Esophagus squamous epithelium (tissue), 4 donors: Measurements from ENCODE around the gene ZNF750.

Experiments used
- POLR2A ChIP-seq, 4 donors: fragments of 450-650 bp; IDR thresholded peaks; one replicate each; pipeline ENCODE4 v1.6.1; 2017; ENCODE audit warnings: antibody characterized with exemption in 4 of 4, mild to moderate bottlenecking in 4 of 4, moderate library complexity in 3 of 4
- TF ChIP-seq, protein P1 (sequence below), 6 experiments: fragments of 450-650 bp in 4 of 6; fragments of 200-600 bp in 2 of 6; sonication (generic) in 2 of 6; IDR thresholded peaks; one replicate each; pipeline ENCODE4 v1.5.1; 2016 to 2019; ENCODE audit warnings: antibody characterized with exemption in 6 of 6, mild to moderate bottlenecking in 4 of 6, moderate library complexity in 4 of 6

DNA sequence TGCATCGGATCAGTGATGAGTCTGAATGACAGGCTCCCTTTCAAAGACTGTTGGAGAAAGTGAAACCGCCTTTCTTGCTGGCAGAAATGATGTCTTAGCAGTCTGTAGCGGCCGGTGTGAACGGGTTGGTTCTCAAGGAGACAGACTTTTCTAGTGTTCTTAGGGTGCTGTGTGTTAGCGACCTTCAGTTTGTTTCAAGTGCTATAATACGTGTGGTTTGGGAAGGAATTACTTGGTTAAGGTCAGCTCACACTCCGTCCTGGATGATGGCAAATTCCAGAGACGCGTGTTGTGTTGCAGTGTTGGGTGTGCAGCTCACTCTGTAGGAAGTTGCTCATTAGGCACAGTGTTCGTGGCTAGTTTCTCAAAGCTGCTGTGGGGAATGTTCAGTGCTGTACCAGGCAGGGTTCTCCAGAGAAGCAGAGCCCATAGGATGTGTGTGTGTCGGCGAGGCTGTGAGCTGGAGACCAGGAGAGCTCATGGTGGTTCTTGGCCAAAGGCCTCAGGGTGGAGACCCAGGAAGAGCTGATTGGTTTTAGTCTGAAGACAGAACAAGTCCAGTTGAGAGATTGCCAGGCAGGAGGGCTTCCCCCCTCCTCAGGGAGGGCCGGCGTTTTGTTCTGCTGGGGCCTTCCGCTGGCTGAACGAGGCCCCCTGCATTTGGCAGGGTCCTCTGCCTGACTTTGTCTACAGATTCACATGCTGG is 37.6 kb downstream of the ZNF750 start:
- TF ChIP-seq, protein P1, sequence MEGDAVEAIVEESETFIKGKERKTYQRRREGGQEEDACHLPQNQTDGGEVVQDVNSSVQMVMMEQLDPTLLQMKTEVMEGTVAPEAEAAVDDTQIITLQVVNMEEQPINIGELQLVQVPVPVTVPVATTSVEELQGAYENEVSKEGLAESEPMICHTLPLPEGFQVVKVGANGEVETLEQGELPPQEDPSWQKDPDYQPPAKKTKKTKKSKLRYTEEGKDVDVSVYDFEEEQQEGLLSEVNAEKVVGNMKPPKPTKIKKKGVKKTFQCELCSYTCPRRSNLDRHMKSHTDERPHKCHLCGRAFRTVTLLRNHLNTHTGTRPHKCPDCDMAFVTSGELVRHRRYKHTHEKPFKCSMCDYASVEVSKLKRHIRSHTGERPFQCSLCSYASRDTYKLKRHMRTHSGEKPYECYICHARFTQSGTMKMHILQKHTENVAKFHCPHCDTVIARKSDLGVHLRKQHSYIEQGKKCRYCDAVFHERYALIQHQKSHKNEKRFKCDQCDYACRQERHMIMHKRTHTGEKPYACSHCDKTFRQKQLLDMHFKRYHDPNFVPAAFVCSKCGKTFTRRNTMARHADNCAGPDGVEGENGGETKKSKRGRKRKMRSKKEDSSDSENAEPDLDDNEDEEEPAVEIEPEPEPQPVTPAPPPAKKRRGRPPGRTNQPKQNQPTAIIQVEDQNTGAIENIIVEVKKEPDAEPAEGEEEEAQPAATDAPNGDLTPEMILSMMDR (IDR thresholded peaks at IDR 0.05): no peak
- TF ChIP-seq POLR2A (IDR thresholded peaks at IDR 0.05): no peak
